SH-SY5Y (cell line): Measurements from ENCODE around the gene CLRN3.

ENCODE experiments used
- GATA2 ChIP-seq: IDR thresholded peaks from 2 replicates; pipeline ENCODE4 v1.6.1; 2011; ENCODE audit warnings: mild to moderate bottlenecking, low read depth, low read length
- GATA3 ChIP-seq: IDR thresholded peaks from 2 replicates; pipeline ENCODE4 v1.6.1; 2011; ENCODE audit warnings: low read depth, mild to moderate bottlenecking, low read length, moderate library complexity

CLRN3 gene, protein sequence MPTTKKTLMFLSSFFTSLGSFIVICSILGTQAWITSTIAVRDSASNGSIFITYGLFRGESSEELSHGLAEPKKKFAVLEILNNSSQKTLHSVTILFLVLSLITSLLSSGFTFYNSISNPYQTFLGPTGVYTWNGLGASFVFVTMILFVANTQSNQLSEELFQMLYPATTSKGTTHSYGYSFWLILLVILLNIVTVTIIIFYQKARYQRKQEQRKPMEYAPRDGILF

DNA sequence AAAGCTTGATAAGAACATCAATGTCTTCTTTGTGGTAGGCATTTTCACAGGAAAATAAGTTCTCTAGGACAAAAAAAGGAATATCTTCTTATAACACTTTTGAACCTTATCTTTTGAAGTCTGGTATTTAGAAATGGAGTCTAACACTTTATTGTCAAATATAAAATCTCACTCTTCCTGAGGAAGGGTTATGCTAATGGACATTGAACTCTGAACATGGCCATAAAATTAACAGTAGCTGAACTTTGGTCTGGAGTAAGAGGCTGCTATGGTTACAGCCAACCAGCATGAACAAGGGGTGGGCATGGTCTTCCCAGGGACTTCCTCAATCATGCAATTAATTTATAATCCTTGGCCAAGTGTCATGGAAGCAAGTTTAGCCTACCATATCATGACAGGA, at the start of gene CLRN3:
Gene CLRN3 (minus strand): TSS at position 199 of the 400 bp plus-strand sequence. CDS start 157 bp downstream, at position 42.
- TF ChIP-seq GATA3: no peak
- TF ChIP-seq GATA2: no peak

DNA sequence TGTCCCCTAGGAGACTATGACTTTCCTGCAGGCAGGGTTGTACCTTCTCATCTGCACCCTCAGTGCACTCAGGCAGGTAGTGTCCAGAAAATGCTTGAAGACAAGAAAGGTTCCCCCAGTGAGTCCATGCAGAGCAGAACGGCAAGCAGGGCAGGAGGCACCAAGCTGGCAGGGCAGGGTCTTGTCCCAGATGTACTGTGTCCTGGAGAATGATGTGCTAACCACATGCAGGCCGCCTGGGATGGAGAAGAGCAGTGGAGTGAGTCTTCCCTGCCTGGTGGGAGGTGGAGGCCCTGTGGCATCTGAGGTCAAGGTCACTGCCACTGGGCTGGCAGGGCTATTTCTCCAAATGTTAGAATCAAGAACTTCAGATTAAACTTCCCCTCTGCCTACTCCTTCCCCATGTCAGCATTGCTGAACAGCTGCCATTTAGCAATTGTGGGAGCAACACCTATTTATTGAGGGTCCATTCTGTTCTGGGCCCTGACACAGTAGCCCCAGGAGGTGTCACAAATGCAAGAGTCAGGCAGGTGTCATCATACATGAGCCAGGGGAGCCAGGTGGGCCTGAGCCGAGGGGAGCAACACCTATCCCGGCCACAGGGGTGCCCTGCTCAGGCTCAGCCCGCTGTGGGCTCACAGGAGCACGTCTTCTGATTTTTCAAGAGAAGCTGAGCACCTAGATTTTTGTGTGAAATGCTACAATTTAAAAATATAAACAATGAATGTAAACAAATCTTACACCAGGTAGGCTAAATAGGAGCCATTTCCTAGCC, 48.3 kb upstream of the CLRN3 start:
- TF ChIP-seq GATA3: no peak
- TF ChIP-seq GATA2: no peak

DNA sequence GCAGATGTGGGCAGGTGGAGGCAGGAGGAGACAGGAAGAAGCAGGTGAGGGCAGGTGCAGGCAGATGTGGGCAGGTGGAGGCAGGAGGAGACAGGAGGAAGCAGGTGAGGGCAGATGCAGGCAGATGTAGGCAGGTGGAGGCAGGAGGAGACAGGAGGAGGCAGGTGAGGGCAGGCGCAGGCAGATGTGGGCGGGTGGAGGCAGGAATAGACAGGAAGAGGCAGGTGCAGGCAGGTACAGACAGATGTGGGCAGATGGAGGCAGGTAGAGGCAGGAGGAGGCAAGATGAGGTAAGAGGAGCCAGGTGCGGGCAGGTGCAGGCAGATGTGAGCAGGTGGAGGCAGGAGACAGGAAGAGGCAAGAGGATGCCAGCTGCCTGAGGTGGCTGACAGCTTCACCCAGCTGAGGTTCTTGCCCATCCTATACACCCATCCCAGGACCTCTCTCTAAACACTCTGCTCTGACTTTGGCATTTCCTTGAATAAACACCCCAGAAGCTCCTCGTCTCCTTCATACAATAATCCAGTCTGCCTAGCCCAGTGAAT, 47.1 kb upstream of the CLRN3 start:
- TF ChIP-seq GATA2 (no peak), GATA3 (no peak)

DNA sequence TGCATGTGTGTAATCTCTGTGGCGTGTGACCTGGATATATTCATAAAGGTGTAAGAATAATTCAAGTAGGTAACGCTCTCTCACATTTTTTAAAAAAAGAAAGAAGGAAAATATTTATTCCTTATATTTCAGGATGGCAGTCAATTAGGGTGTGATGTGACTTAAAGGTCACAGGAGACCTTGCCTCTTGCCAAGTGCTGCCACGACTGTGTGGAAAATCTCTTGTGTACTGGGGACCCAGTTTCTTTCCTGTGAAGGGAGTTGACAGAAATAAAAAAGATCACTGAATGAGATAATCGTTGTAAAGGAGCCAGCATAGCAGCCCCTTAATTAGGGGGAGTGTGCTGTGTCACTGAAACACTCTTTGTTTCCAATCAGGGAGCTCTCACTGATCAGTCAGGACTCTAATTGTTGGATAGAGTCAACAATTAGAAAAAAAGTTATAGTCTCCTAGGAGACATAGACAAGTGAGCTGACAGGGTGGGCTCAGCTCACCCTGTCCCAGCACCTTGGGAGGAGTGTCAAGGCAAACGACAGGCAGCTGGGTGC, 45.2 kb upstream of the CLRN3 start:
- TF ChIP-seq GATA2 (no peak), GATA3 (no peak)

DNA sequence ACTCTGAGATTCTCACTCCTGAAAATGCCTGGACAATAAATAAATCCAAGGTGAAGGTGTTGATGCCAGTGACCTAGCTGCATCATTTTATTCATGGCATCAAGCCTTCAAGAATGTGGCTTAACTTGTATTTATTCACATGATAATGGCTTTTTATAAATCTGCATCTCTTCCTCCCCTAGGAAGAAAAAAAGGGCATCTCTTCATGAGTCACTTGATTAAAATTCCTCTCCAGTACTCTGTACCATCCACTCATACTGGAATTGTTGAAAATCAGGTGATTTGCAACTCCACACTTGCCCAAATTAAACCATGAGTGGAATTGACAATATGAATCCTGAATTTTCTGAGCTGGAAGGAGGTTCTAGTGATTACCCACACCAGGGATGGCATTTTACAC, 44.3 kb upstream of the CLRN3 start:
- TF ChIP-seq GATA2: no peak
- no peak for TF ChIP-seq GATA3

DNA sequence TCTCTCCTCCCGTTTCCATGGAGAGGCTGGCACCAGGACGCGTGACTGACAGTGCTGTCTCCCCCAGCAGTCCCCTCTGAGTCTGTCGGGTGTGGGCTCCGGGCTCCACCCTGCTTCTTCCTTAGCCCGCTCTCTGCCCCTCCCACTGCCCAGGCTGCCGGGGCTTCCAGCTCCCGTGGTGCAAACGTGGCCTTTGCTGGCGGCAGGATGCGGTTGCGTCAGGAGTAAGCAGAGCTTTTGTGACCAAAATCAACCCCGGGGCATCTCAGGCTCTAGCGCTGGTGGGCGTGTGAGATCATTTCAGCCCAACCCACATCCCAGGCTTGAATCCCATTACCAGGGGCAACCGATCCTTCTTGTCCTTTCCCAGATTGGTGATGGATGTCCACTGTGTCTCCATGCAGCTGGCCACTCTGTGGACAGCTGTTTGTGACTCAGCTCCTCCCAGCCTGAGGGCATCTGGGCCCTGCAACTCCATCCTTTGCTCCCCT, 42.4 kb upstream of the CLRN3 start:
- no peak for TF ChIP-seq GATA3
- no peak for TF ChIP-seq GATA2

DNA sequence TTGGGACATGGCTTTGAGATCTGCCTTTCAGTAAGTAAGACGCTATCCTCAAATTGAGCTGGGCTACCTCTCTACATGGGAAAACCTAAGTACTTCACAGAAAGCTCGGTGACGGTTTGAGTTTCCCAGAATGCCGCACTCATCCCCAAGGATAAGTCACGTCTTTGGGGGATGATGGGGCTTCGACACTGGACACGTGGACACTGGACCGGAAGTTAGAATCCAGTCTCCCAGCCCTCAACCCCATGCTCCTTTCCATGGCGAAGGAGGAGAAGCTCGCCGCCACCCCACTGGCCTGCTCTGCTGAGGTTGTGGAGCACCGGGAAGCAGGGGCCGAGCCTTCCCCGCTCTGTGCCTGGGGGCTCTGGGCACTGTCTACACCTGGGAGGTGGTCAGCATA, 41.6 kb upstream of the CLRN3 start:
- TF ChIP-seq GATA2: no peak
- TF ChIP-seq GATA3: no peak

DNA sequence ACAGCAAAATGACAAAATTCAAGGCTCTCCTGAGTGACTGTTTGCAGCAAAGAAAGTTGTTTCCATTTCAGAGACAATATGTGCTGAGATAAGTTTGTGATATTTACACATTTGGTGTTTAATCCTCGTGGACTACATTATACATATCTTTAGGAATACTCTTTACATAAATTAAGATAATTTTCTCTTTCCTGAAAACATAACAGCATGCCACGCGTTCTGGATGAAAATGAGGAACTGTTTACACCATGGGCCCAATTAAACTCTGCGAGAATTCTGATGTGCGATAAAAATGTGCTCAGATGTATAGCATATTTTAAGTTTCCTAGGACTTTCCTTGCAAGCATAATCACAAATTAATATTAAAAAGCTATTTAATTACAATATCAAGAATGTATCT, 40.5 kb upstream of the CLRN3 start:
- TF ChIP-seq GATA2 (no peak), GATA3 (no peak)

DNA sequence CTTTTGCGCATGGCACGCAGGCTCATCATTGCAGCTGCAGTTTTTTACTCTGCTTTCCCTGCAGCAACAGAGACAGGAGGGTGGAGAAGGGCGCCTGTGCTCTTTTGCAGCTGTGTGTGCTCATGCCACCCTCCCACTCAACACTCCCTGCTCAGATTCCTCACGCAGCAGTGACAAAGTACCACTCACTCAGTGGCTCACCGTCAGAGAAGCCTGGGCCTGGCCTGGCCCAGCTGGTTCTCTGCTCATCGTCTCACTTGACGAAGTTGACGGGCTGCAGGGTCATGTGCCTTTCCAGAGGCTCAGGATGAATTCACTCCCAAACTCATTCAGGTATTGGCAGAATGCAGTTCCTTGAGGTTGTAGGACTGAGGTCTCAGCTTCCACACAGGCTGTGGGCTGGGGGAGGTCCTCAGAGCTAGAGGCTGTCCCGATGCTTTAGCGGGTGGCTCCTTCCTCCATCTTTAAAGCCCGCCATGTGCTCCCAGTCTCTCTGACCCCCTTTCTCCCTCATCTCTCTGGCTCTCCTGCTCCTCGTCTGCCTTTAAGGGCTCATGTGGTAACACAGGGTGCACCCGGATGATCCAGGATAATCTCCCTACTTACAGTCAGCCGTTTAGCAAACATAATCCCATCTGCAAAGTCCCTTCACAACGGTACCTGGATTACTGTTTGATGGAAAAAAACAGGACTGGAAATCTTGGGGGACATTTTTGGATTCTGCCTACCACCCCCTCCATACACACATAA, 40.0 kb upstream of the CLRN3 start:
- TF ChIP-seq GATA3: no peak

DNA sequence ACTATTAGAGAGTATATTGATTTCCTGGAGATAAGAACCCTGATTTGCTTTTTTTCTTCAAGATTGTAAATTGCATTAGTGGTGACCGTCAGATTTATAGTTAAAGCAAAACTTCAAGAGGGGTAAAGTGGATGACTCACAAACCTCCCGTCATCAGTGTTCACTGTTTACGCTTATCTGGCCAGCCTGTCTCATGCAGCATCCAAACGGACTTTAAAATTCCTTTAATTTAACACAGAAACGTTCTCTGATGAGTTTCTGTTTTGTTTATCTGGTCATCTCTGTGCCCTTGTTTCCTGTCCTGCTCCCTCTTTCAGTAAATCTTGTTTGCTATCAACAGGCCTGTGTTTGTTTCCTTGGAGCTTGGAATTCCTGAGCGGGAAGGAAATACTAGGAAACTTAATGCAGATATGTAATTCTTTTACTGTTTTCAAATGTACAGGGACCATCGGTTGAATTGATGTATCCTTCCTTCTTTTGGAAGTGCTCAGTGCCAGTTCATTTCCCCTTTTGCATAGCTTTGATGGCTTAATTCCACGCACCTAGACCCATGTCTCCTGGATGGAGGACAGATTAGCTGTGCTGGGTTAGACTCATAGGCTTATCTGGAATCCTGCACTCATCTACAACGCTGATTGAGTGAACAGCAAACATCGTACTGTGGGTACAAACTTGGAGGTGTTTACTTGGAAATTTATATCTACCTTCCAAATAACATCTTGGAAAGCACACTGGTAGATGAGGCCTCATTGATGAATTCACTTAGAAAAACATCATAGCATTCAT, 35.5 kb upstream of the CLRN3 start:
- TF ChIP-seq GATA2 (peak; percentile 93), GATA3 (peak; percentile 90)

DNA sequence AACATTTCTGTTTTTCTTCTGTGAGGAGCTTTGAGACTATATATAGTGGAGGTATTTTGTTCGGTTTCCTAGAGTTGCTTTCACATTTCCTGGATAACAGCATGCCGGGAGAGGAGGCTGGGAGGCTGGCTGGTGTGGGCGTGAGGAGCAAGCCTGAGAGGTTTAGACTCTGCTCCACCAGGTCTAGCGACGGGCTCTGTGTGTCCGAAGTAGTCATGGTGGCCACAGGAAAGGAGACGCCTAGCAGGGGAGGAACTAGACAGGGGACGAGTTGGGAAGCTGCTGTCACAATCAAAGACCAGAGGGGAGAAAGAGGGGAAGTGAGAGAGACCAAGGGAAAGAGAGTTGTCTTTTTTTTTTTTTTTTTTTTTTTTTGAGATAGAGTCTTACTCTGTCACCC, 33.7 kb upstream of the CLRN3 start:
- TF ChIP-seq GATA2: no peak
- no peak for TF ChIP-seq GATA3

DNA sequence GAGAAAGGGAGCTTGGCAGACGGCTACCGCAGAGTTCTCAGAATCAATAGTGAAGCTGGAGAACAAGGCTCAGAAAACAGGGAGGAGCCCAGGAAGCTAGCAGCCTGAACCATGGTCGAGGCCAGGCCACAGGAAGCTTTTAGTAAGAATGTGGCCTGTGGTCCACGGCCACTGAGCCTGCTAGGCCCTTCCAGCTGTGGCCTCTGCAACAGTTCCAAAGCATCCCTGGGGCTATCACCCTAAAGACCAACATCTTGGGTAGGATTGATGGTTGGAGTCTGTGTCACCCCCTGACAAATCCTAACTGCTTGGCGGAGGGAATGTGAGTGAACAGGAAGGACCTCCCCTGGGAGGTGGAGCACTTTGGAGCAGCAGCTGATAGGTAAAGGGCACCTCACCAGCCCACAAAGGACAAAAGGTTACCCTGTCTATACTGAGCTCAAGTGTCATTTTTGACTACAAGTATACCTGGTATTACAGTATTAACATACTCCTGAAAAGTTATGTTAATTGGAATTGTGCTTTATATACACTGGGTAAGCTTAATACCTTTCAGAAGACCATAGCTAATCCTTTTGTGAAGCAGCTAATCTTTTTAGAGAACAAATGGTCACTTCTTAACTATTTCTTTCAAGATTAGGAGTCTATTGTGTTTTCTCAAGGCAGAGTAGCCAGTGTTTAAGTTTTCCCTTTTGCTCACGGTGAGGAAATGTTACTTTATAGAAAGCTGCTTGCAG, 32.9 kb upstream of the CLRN3 start:
- TF ChIP-seq GATA3 (no peak), GATA2 (no peak)

DNA sequence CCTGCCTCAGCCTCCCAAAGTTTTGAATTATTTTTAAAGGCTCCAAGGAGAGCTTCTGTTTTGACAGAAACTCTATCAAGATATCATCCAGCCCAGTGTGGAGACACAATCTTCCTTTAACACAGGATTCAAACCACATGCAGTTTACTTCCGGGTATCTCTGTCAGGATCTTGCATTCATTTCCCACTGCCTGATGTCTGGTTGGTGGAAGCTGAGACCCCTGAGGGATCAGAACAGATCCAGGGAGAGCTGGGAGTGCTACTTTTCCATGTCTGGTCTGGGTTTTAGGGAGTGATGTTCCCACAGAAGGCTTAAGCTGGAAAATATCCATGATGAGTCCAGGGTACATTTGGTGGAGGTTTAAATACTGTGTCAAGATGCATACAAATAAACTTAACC, 30.9 kb upstream of the CLRN3 start:
- TF ChIP-seq GATA3: no peak
- peak; percentile 67 for TF ChIP-seq GATA2
